Measurements from ENCODE around the gene ARHGAP44. TPM values are rescaled to one million over a fixed set of nuclear protein-coding genes. Genes with fewer than 3 reads are reported as not detected.

The ARHGAP44 gene
- total RNA-seq, 3 donors from 2014 or later, result 34.4 to 92.3 (median 52.0) TPM

GRCh38 chr17:12928736-12929135, 139.4 kb downstream of the ARHGAP44 start:
- Histone ChIP-seq H3K4me3 (no peak overlapping the region), H3K9me3 (no peaks in the 10 kb centered on the region), H3K4me1 (ENCODE audit: low read depth) (no peaks in the 10 kb centered on the region), H3K36me3 (ENCODE audit: low read depth) (no peaks in the 10 kb centered on the region)
- peak; percentile 24 for ATAC-seq
- no peak for DNase-seq
- no peak for TF ChIP-seq CTCF (IDR thresholded peaks at IDR 0.05)
- intact Hi-C loops (cut with DNase I, micrococcal nuclease), result no loop called here

GRCh38 chr17:12936501-12936900, 147.2 kb downstream of the ARHGAP44 start:
- Histone ChIP-seq H3K36me3 (ENCODE audit: low read depth) (no peaks in the 10 kb centered on the region), H3K9me3 (no peaks in the 10 kb centered on the region), H3K4me1 (ENCODE audit: low read depth) (no peaks in the 10 kb centered on the region), H3K4me3 (no peak overlapping the region)
- DNase-seq (no peak), ATAC-seq (no peak)
- intact Hi-C loops (cut with DNase I, micrococcal nuclease), result no loop called here
- TF ChIP-seq CTCF (IDR thresholded peaks at IDR 0.05), result no peak

GRCh38 chr17:12940699-12941098, 151.4 kb downstream of the ARHGAP44 start:
- ATAC-seq (no peak), DNase-seq (no peak)
- H3K4me3 ChIP-seq, result no peak overlapping the region
- no peak for TF ChIP-seq CTCF (IDR thresholded peaks at IDR 0.05)
- no peaks in the 10 kb centered on the region for H3K36me3 ChIP-seq (ENCODE audit: low read depth)
- H3K4me1 ChIP-seq (ENCODE audit: low read depth), result no peaks in the 10 kb centered on the region
- H3K9me3 ChIP-seq, result no peaks in the 10 kb centered on the region
- intact Hi-C loops (cut with DNase I, micrococcal nuclease), result no loop called here

- no peaks in the 10 kb centered on the region for H3K36me3 ChIP-seq (ENCODE audit: low read depth)
- no peaks in the 10 kb centered on the region for H3K4me1 ChIP-seq (ENCODE audit: low read depth)
- H3K4me3 ChIP-seq, result no peak overlapping the region
- DNase-seq (no peak), ATAC-seq (no peak)
- no peaks in the 10 kb centered on the region for H3K9me3 ChIP-seq
- TF ChIP-seq CTCF (IDR thresholded peaks at IDR 0.05), result no peak
- intact Hi-C loops (cut with DNase I, micrococcal nuclease), result no loop called here
Observed at GRCh38 chr17:12947047-12947446, 157.7 kb downstream of the ARHGAP44 start.

- Histone ChIP-seq H3K4me1 (ENCODE audit: low read depth) (no peaks in the 10 kb centered on the region), H3K9me3 (no peaks in the 10 kb centered on the region), H3K36me3 (ENCODE audit: low read depth) (peaks cover under 1% of the 10 kb centered on the region), H3K4me3 (no peak overlapping the region)
- intact Hi-C loops (cut with DNase I, micrococcal nuclease), result no loop called here
- ATAC-seq (no peak), DNase-seq (no peak)
- no peak for TF ChIP-seq CTCF (IDR thresholded peaks at IDR 0.05)
Observed at GRCh38 chr17:12952012-12952411, 162.7 kb downstream of the ARHGAP44 start.

GRCh38 chr17:12953156-12953555, 163.9 kb downstream of the ARHGAP44 start:
- Histone ChIP-seq H3K4me1 (ENCODE audit: low read depth) (no peaks in the 10 kb centered on the region), H3K9me3 (no peaks in the 10 kb centered on the region), H3K36me3 (ENCODE audit: low read depth) (peaks cover 6% of the 10 kb centered on the region), H3K4me3 (no peak overlapping the region)
- intact Hi-C loops (cut with DNase I, micrococcal nuclease), result no loop called here
- TF ChIP-seq CTCF (IDR thresholded peaks at IDR 0.05), result no peak
- no peak for ATAC-seq
- DNase-seq, result no peak
